ENCODE results near the gene ZNF469. TPM values are rescaled to one million over a fixed set of nuclear protein-coding genes. Genes with fewer than 3 reads are reported as not detected.

Gene ZNF469
- total and polyA plus RNA-seq, 2 of the 13 experiments (the other 11 are each of a cell fraction or from before 2014, with no cell fraction given): not detected

DNA sequence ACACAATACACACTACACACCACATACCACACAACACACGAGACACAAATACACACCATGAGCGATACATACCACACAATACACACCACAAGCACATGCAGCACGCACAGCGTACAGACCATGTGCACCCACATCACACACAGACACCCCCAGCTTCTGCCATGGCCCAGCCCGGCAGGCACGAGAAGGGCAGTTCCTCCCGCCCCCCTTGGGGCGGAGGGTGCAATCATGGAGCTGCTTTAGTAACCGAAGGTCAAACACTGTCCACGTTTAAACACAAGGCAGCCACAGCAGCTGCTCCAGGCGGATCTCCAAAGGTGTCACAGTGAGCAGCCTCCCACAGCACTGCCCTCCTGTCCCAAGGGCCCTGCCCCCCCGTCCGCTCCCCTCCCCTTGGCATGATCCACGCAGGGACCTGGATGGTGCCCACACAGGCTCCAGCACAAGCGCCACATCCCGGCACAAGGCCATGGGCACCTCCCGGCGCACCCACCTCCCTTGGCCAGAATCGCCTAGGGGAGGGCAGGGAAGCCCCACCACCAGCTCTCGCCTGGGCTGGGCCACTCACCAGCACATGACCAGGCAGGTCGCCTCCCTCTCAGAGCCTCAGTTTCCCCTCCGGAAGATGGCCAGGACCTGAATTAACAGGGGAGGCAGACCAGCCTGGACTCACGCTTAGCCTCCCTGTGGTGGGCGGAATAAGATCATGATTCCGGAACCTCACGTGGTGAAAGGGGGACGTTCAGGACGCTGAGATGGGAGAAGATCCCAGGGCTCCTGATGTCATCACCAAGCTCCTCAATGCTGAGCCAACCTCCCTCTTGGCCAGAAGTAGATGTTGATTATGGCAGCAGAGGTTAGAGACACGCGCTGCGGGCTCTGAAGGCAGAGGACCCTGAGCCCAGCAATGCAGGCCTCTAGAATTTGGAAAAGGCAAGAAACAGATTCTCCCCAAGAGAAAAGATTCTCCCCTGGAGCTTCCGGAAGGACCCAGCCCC is 32.6 kb upstream of the ZNF469 start:
- Histone ChIP-seq H2AFZ (ENCODE audit: low read length) (no peak overlapping the region), H3K79me2 (ENCODE audit: insufficient read depth, low read length) (no peaks in the 10 kb centered on the region), H3K9me3 (ENCODE audit: low read length) (no peaks in the 10 kb centered on the region), H4K20me1 (ENCODE audit: insufficient read depth, low read length) (no peaks in the 10 kb centered on the region), H3K4me3 (replicated peaks in 1 of 3; ENCODE audit: insufficient read depth in 1 of 3, low read depth in 2 of 3, low read length in 3 of 3) (no peak overlapping the region), H3K4me1 (ENCODE audit: insufficient read depth, low read length) (no peaks in the 10 kb centered on the region), H3K27me3 (ENCODE audit: control insufficient read depth in 1 of 2, insufficient read depth in 2 of 2, low read length in 2 of 2) (peaks cover 3 to 60% of the 10 kb centered on the region in 2 experiments), H3K36me3 (replicated peaks in 1 of 2; ENCODE audit: control insufficient read depth in 1 of 2, insufficient read depth in 2 of 2, low read length in 2 of 2) (no peaks in the 10 kb centered on the region), H3K4me2 (ENCODE audit: low read depth, low read length) (no peak overlapping the region), H3K27ac (ENCODE audit: extremely low read length, insufficient read depth, low read length) (no peak overlapping the region), H3K9ac (ENCODE audit: insufficient read depth, low read depth, low read length) (no peak overlapping the region)
- in situ Hi-C loops (cut with HindIII; ENCODE audit: extremely low pct_ligation_motif_present, low pct_unique_long_range_greater_than_20kb) (no loop called here), intact Hi-C loops (cut with micrococcal nuclease; ENCODE audit: unreplicated experiment) (no loop called here)
- TF ChIP-seq, protein P1, sequence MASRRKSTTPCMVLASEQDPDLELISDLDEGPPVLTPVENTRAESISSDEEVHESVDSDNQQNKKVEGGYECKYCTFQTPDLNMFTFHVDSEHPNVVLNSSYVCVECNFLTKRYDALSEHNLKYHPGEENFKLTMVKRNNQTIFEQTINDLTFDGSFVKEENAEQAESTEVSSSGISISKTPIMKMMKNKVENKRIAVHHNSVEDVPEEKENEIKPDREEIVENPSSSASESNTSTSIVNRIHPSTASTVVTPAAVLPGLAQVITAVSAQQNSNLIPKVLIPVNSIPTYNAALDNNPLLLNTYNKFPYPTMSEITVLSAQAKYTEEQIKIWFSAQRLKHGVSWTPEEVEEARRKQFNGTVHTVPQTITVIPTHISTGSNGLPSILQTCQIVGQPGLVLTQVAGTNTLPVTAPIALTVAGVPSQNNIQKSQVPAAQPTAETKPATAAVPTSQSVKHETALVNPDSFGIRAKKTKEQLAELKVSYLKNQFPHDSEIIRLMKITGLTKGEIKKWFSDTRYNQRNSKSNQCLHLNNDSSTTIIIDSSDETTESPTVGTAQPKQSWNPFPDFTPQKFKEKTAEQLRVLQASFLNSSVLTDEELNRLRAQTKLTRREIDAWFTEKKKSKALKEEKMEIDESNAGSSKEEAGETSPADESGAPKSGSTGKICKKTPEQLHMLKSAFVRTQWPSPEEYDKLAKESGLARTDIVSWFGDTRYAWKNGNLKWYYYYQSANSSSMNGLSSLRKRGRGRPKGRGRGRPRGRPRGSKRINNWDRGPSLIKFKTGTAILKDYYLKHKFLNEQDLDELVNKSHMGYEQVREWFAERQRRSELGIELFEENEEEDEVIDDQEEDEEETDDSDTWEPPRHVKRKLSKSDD (CRISPR knock-in tag; IDR thresholded peaks at IDR 0.05; ENCODE audit: low read depth): no peak
- TF ChIP-seq CAMTA2 (CRISPR knock-in tag; IDR thresholded peaks at IDR 0.05; ENCODE audit: borderline replicate concordance) (no peak), SALL2 (CRISPR knock-in tag; IDR thresholded peaks at IDR 0.05) (no peak)
- TF ChIP-seq, protein P2, sequence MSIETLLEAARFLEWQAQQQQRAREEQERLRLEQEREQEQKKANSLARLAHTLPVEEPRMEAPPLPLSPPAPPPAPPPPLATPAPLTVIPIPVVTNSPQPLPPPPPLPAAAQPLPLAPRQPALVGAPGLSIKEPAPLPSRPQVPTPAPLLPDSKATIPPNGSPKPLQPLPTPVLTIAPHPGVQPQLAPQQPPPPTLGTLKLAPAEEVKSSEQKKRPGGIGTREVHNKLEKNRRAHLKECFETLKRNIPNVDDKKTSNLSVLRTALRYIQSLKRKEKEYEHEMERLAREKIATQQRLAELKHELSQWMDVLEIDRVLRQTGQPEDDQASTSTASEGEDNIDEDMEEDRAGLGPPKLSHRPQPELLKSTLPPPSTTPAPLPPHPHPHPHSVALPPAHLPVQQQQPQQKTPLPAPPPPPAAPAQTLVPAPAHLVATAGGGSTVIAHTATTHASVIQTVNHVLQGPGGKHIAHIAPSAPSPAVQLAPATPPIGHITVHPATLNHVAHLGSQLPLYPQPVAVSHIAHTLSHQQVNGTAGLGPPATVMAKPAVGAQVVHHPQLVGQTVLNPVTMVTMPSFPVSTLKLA (IDR thresholded peaks at IDR 0.05): peak; percentile 66
- TF ChIP-seq, protein P3, sequence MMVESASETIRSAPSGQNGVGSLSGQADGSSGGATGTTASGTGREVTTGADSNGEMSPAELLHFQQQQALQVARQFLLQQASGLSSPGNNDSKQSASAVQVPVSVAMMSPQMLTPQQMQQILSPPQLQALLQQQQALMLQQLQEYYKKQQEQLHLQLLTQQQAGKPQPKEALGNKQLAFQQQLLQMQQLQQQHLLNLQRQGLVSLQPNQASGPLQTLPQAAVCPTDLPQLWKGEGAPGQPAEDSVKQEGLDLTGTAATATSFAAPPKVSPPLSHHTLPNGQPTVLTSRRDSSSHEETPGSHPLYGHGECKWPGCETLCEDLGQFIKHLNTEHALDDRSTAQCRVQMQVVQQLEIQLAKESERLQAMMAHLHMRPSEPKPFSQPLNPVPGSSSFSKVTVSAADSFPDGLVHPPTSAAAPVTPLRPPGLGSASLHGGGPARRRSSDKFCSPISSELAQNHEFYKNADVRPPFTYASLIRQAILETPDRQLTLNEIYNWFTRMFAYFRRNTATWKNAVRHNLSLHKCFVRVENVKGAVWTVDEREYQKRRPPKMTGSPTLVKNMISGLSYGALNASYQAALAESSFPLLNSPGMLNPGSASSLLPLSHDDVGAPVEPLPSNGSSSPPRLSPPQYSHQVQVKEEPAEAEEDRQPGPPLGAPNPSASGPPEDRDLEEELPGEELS (CRISPR knock-in tag; IDR thresholded peaks at IDR 0.05): no peak
- TF ChIP-seq, protein P4, sequence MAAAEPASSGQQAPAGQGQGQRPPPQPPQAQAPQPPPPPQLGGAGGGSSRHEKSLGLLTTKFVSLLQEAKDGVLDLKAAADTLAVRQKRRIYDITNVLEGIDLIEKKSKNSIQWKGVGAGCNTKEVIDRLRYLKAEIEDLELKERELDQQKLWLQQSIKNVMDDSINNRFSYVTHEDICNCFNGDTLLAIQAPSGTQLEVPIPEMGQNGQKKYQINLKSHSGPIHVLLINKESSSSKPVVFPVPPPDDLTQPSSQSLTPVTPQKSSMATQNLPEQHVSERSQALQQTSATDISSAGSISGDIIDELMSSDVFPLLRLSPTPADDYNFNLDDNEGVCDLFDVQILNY (CRISPR knock-in tag; conservative IDR thresholded peaks at IDR 0.05): no peak
- ChIA-PET POLR2A (no interaction called here), CTCF (ENCODE audit: low intra/inter-chr PET ratio, low total read pairs) (no interaction called here)
- ATAC-seq (no peak), FAIRE-seq (no peak), DNase-seq (ENCODE audit: low spot score) (no peak)
- WGBS (ENCODE audit: low lambda C conversion rate): 58% methylated on average over 21 of the region's 32 CpGs
- no TSS peak for BruUV-seq (replicated peaks)
